ENCODE data around the gene GPR26. TPM values are rescaled to one million over a fixed set of nuclear protein-coding genes. Genes with fewer than 3 reads are reported as not detected.

GPR26 gene
- total RNA-seq, 1 experiment from 2014 or later: under 0.01 TPM

DNA sequence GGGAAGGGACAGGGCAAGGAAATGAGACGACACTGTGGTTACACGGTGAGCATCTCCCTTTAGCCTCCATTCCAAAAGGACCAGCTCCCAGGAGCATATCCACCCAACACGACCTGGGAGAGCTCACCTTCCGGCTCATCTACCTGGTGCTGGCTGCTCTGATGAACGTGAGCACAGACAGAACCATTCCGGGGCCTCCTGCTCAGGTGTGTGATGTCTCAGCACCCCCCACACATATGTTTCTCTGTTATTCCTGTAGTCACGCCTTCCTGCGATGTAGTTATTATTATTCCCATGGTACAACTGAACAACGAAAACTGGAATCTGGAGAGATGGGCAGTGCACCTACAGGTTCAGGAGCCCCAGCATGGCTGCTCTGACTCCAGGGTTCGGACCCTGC is 20.5 kb upstream of the GPR26 start:
- no peak for DNase-seq (ENCODE audit: low read depth)

DNA sequence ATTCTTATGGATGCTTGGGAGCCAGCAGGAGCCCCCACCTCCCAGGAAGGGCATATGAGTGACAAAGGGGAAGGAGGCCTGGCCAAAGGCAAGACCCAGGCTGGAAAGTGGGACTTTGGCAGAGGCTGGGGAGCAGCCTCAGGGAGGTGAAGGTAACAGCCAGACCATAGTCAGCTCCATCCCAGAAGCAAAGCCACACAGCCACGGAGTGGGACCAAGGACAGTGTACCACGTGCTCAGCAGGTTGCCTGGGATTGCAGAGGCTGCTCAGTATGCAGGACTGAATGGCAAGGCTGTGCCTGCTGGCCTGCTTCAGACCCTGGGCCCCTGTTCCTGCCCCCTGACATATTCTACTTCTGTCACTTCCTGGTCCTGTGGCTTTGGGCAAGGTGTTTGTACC is 17.6 kb upstream of the GPR26 start:
- DNase-seq (ENCODE audit: low read depth): no peak

DNA sequence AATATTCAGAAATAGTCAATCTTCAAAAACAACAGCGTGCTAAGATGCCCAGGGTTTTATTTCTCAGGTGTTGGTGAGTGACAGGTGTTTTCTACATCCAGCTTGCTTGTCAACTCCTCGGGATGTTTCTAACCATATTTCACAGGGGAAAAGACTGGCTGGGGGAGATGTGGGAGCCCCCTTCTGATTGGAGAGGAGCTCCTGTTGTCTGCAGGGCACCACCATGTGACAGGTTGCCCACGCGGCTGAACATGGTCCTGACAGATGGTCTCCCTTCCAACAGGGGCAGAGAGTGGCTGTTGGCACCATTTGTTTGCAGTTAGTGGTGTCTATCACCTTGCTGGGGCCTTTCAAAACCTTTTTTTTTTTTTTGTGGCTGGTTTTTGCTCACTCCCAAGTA is 16.5 kb upstream of the GPR26 start:
- DNase-seq (ENCODE audit: low read depth): no peak

DNA sequence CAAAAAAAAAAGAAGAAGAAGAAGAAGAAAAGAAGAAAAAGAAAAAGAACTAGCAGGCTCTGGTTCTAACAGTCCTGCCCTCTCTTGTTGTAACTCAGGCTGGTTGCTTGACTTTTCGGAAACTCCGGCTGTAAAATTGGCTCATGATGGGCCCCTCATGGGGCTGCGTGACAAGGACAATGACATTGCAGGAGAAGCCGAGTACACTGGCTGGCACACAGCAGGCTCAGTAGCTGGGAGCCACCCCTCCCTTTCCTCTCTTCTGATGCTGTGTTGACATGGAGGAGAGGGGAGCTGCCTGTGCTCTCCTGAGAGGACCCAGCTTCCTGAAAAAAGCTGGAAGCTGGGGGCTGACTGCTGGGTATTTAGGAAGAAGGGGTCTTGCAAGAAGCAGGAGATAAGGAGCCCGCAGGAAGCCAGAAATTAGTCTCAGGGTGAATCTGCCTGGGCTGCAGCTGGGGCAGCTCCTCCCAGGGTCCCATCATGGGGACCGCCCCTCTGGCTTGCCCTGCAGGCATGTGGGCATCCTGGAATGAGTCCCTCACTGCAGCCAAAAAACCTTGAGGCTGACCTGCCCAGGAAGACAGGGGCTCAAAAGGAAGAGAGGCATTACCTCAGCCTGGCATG is 14.6 kb upstream of the GPR26 start:
- DNase-seq (ENCODE audit: low read depth): no peak

DNA sequence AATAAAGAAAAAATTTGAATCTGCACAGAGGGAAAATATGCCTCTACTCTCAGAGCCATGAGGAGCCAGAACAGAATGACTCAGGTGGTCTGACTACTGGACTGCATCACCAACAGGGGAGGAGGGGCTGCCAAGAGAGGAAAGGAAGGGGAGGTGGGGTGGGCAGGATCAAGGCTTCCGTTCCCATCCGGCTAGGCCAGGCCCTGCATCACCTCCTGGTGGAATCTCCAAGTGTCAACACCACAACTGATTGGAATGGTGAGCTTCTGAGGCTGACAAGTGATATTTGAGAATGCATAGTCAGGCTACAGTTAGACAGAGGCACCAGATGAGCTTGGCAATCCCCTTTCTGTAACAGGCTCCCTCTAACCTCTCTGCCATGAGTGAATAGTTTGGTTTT is 10.4 kb upstream of the GPR26 start:
- peak; percentile 27 for DNase-seq (ENCODE audit: low read depth)

DNA sequence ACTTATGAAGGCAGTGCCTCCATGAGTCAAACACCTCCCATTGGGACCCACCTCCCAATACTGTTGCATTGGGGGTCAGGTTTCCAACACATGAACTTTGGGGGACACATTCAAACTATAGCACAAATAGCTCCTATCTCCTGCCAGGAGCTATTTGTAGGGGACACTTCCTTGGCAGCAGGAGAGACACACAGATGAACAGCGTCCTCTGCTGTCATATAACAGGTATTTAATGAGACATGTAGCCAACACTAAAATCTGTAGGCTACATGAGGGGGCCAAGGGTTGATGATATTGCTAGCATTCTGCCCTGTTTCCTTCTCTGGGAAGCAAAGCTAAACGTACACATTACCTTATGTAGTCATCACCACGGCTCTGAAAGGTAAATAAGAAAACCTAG is 2.6 kb upstream of the GPR26 start:
- DNase-seq (ENCODE audit: low read depth): no peak

DNA sequence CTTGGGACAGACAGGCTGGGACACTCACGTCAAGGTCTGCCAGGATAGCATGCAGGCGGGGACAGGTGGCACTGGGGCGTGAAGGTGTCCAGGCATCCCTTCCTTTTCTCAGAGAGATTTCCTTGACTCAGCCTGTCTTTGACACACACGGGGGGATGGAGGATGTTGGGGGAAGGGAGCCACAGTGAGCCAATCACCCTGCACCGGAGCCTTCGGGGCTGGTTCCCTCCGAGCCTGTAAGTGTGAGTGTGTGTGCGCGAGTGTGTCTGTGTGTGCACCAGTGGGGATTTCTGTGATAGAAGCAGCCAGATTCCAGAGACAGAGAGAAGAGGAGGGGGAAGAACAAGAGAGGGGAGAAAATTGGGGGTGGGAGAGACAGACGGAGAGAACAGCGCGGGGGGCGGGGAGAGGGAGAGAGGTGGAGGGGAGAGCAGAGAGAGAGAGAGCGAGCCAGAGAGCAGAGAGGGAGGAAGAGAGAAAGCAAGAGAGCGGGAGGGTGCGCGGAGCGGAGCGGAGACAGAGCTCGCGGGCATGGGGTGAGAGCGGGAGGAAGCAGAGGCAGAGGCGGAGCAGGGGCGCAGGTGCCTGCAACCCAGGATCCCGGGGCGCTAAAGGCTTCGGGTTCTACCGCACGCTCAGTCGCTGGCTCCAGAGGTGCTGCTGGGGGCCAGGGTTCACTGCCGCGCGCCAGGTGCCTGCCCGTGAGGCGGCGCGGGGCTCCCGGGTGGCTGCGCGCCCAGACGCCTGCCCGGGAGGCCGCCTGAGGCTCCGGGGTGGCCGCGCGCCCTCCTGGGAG is 466 bp upstream of the GPR26 start:
- DNase-seq (ENCODE audit: low read depth): no peak

DNA sequence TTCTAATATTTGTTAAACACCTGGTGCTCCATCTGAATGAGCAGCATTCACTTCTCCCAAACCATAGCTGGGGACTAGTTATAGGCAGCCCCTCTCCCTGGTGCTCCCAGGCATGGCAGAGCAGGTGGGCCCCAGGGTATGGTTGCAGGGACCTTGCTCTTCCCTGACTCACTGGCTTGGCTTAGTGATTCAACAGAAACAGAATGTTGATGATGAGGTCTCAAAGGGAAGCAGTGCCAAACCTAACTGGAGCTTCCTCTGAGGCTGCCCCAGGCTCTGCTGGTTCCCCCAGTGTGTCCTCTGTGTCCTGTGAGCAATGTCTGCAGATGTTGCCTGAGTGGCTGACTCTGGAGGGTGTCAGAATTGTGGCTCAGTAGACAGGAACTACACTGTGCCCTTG is 3.7 kb downstream of the GPR26 start:
- peak; percentile 75 for DNase-seq (ENCODE audit: low read depth)

DNA sequence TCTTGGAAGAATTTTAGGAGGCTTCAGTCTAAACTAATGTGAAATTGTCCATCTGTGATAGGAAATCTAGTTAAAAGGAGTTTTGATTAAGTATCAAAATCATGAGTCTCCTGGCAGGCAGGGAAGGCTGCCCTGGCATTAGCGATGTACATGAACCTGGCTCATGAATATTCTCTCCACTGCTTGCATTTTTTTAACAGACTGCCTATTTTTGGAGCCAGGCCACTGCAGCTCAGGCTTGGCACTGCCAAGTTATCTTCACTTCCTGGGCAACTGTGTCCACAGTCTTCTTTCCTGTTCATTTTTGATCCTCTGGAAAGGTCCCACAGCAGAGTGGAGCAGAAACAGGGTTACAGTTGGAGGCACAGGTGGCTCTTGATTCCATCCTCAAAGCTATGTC is 7.0 kb downstream of the GPR26 start:
- DNase-seq (ENCODE audit: low read depth): no peak

DNA sequence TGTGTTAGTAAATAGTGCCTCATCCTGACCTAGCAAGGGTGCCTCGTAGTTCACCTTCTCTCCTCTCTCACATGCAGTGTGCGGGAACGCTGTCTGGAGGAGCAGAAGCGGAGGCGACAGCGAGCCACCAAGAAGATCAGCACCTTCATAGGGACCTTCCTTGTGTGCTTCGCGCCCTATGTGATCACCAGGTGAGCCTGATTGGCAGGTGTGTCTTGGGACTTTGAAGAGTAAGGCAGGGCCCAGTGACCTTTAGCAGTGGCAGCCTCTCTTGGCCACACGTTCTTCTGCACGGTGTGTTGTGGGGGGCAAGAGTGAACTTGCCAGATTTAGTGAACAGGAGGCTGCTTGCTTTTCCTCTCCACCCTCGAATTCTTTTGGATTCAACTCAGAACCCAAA is 8.6 kb downstream of the GPR26 start:
- no peak for DNase-seq (ENCODE audit: low read depth)

DNA sequence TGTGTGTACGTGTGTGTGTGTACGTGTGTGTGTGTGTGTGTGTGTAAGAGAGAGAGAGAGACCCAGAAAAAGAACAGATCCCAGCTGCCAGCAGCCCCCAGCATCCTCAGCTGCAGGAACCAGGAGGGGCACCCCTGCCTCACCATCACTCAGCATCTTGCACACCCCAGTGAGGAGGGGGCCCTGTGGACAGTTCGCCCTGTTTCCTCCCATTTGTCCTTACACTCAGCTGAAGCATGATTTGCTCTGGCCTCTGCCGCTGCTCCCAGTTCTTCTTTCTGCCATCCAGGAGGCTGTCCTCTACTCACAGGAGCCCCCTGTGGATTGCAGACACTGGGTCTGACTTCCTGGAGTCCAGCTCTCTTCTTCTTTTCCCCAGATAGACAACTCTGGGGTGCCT is 9.7 kb downstream of the GPR26 start:
- DNase-seq (ENCODE audit: low read depth): no peak

DNA sequence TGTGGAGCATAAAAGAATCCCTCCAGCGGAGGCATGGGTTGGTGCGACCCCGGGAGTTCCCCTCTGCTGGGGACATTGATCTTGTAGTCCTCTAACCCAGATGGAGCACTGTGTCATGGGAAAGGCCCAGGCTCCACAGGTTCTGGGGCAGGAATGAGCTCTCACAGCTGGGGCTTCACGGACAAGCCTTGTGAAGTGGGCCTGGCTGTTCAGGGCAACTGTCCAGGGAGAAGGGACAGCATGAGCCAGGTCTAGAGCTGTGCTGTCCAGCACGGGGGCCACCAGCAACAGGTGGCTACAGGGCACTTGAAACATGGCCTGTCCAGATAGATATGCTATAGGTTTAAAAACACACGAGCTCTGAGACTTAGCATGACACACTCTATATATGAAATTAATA is 11.4 kb downstream of the GPR26 start:
- no peak for DNase-seq (ENCODE audit: low read depth)

DNA sequence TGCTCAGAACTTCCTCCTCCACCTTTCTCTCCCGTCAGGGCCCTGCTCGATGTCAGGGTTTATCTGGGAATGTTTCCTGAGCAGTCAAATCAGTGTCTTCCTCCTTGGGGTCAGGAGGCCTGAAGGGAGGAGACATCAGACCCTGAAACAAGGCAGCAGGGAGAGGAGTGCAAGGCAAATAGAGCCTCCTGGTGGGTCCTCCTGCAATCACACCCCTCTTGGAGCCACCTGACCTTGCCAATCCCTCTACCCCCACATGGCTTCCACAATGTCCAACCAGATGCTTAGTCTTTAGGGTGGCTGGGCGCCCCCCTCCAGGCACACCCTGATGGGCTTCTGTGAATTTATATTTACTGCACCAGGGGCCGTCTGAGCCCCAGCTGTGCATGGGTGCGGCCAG is 12.2 kb downstream of the GPR26 start:
- DNase-seq (ENCODE audit: low read depth): no peak

DNA sequence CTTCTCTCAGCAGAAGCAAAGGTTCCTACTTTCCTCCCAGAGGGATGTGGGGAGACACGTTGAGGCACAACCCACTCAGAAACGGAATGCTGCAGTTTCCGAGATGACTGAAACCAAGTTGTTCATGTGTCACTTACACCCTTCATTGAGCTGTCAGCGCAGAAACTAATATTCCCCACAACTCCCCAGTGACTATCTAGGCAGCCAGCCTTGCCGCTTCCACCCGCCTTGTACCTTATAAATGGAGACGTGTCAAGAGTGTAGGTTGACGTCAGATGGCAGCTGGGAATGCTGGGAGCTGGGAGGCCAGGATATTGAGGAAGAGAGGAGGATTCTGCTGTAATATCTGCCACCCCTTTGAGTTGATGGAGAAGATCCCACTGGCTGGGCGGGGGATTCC is 15.1 kb downstream of the GPR26 start:
- DNase-seq (ENCODE audit: low read depth): no peak

DNA sequence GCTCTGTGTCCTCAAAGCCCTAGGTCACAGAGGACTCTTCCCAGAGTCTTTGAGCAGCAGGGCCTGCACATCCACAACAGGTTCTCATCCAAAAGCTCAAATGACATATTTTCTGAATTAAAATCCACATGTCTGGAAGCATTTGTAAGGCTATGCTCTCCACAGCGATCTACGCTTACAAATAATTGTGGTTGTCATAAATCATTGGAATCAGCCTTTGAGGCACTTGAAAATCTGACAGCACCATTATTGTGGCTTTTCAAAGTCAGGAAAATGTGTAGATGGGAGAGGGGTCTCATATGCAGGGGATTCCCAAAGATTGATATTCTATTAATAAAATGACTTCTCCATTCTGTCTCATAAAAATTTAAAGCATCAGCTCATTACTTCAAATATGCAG is 16.3 kb downstream of the GPR26 start:
- DNase-seq (ENCODE audit: low read depth): no peak

DNA sequence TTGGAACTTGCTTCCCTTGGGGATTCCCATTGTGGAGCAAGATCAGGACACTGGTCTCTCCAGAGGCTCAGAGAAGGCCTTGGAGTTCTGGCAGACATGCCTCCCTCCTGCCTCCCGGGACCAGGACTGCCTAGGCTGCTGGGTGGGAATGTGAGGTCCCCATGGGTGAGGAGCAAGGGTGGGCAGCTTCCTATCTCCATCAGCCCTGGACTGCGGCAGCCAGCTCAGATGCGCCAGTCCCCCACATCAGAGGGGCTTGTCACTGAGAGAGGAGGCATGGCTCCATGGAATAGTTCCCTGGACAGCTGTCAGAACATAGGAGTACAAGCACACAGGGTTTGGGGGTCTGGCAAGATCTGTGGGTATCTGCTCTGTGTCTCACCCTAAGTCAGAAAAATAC is 17.3 kb downstream of the GPR26 start:
- no peak for DNase-seq (ENCODE audit: low read depth)

DNA sequence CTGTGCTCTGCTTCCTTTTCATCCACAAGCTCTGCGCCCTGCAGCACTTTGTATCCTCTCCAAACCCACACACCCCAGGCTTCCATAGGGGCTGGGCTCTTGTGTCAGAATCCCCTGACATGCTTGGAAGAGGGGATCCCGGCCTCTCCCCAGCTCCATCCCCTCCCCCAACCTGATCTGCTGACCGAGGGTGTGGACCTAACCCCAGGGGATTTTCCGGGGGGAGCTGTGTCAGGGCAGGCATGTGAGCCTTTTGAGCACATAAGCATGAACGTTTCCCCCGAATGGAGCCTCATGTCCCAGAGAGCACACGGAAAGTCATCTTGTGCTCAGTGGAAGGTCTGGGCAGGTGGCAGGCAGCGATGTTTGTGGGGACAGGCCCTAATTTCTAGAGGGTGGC is 17.7 kb downstream of the GPR26 start:
- no peak for DNase-seq (ENCODE audit: low read depth)

DNA sequence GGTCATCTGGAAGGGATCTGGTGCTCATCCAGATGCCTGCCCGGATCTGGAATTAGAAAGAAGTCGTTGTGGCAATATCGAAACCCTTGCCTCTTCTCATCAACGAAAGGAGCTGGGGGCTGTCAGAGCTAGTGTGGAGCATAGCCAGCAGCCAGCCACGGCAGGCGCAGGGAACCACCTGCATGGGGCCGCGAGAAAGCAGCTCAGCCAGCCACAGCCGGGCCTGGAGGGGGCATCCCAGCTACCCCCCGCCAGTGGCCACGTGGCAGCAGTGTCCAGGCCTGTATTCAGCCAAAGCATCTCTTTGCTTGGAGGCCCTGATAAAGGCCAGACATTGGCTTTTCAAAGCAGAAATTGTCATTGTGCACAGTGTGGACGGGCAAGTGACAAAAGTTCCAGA is 19.1 kb downstream of the GPR26 start:
- DNase-seq (ENCODE audit: low read depth): no peak

DNA sequence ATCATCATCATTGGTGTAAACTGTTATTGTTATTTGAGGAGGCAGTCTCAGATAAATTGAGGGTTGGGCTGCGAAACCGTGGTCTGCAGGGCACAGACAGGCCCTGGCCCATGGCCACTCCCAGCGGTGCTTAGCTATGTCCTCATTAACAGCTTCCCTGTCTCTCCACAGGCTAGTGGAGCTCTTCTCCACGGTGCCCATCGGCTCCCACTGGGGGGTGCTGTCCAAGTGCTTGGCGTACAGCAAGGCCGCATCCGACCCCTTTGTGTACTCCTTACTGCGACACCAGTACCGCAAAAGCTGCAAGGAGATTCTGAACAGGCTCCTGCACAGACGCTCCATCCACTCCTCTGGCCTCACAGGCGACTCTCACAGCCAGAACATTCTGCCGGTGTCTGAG is 21.6 kb downstream of the GPR26 start:
- no peak for DNase-seq (ENCODE audit: low read depth)

DNA sequence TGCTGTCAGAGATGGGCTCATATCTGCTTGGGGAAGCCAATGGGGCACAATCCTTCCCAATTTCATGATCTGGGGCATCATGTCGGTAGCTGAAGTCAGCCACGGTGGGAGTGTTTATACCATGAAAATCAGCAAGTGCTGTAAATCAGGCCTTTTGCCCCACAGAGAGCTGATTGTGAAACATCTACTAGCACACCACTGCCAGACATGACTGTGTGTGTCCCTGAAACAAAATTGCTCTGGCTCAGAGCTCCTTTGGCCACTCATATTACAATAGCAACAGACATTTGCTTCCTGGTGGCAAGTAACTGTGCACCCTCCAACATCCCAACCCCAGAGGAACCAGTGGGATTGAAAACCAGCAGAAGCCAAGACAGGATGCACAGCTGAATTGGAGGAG is 23.7 kb downstream of the GPR26 start:
- no peak for DNase-seq (ENCODE audit: low read depth)

DNA sequence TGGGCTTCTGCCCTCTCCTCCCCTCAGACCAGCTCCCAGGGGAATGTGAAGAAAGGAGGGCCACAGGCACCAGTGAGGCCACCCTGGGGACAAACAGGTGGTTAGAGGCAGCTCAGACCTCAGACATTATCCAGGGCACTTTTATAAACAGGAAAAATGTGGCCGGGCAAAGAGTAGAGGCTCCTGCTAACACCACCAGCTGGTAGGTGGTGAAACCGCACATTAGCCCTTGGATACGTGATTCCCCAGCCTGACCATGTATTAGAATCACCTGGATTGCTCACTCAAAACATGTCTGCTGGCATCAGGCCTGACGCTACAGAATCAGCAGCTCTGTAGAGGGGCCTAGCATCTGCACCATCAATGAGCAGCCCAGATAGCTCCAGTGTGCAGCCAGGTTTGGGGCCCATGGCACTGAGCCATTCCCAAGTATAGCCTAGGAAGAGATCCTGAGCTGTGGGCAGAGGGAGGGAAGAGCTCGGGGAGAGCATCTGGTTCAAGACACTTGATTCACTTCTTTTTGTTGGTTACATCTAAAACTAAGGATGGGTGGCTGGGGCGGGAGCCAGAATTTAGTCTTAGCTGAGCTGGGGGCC is 37.1 kb downstream of the GPR26 start:
- DNase-seq (ENCODE audit: low read depth): no peak

DNA sequence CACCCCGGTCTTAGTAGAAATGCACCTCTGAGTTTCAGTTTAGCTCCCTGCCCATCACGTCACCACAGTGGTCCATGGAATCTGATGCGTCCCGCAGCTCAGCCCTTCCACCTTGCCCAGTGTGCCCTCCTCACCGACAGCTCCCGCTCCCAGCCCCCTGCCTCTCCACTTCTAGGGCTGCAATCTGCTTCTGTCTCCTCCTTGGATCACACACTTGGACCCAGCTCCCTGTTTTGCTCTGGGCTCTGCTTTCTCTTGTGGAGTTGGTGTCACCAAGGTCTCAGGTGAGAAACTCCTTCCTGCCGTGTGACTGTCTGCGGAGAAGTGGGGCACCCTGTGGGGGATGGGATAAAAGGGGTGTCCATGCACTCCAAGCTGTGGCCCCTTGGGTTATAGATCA is 37.9 kb downstream of the GPR26 start:
- DNase-seq (ENCODE audit: low read depth): no peak

DNA sequence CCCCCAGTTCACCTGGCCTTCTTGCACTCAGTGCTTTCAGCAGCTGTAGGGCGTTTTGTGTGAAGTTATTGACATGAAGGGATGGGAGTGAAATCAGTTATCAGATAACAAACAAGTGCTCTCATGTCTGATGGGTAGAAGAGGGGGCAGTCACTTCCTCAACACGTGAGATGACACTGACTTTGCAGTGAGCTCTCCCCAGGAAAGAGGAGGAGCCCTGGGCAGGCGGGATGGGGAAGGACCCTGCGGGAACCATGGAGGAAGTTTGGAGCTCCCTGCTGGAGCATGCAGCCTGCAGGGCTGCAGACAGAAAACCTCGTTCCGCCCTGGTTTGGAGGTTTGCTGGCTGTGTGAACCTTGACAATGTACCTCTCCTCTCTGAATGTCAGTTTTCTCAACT is 38.7 kb downstream of the GPR26 start:
- DNase-seq (ENCODE audit: low read depth): no peak
